ENCODE results near the gene RASA2. TPM values are rescaled to one million over a fixed set of nuclear protein-coding genes. Genes with fewer than 3 reads are reported as not detected.

RASA2 gene
- total and polyA plus RNA-seq, 9 donors, result 8.4 to 13.8 (median 10.6) TPM

GRCh38 chr3:141447383-141447782, 39.4 kb upstream of the RASA2 start:
- H3K27me3 ChIP-seq (ENCODE audit: control insufficient read depth, insufficient read depth, low read length), result no peaks in the 10 kb centered on the region
- 94% methylated on average over 2 of the region's 6 CpGs for WGBS (ENCODE audit: insufficient coverage)
- H3K4me1 ChIP-seq (ENCODE audit: control insufficient read depth, insufficient read depth, low read length), result no peaks in the 10 kb centered on the region
- no peak overlapping the region for H3K4me3 ChIP-seq (ENCODE audit: low read length)
- H3K36me3 ChIP-seq (ENCODE audit: control insufficient read depth, insufficient read depth, low read length), result peaks cover 29% of the 10 kb centered on the region
- no peak for DNase-seq
- H3K9me3 ChIP-seq (replicated peaks; ENCODE audit: control insufficient read depth, low read depth, low read length), result no peaks in the 10 kb centered on the region
- H3K27ac ChIP-seq (ENCODE audit: low read length), result no peak overlapping the region

GRCh38 chr3:141448606-141449220, 38.1 kb upstream of the RASA2 start:
- no peaks in the 10 kb centered on the region for H3K27me3 ChIP-seq (ENCODE audit: control insufficient read depth, insufficient read depth, low read length)
- DNase-seq, result no peak
- H3K4me1 ChIP-seq (ENCODE audit: control insufficient read depth, insufficient read depth, low read length), result no peaks in the 10 kb centered on the region
- no peak overlapping the region for H3K4me3 ChIP-seq (ENCODE audit: low read length)
- H3K9me3 ChIP-seq (replicated peaks; ENCODE audit: control insufficient read depth, low read depth, low read length), result no peaks in the 10 kb centered on the region
- peaks cover 16% of the 10 kb centered on the region for H3K36me3 ChIP-seq (ENCODE audit: control insufficient read depth, insufficient read depth, low read length)
- no CpG with 5 or more reads among the region's 6 CpGs for WGBS (ENCODE audit: insufficient coverage)
- H3K27ac ChIP-seq (ENCODE audit: low read length), result no peak overlapping the region

DNA sequence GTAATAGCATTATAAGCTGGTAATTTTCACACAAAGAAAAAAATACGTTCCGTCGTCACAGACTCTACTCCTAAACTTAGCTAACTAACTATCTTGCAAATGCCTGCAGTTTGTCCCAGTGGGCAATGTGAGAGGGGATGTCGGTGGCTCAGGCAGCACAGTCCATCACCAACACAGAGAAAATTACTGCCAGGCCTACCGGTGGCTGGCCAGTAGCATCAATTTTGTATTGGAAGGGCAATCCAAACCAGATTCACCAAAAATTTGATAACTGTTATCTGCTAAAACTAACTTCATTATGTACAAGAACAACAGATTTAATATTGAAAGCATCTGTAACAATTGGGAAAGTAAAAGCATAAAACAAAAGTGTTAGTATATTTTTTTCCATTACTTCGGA, 37.4 kb upstream of the RASA2 start:
- Histone ChIP-seq H3K36me3 (ENCODE audit: control insufficient read depth, insufficient read depth, low read length) (peaks cover 9% of the 10 kb centered on the region), H3K4me3 (ENCODE audit: low read length) (no peak overlapping the region), H3K4me1 (ENCODE audit: control insufficient read depth, insufficient read depth, low read length) (no peaks in the 10 kb centered on the region), H3K27ac (ENCODE audit: low read length) (no peak overlapping the region), H3K27me3 (ENCODE audit: control insufficient read depth, insufficient read depth, low read length) (no peaks in the 10 kb centered on the region), H3K9me3 (replicated peaks; ENCODE audit: control insufficient read depth, low read depth, low read length) (no peaks in the 10 kb centered on the region)
- DNase-seq, result no peak
- WGBS (ENCODE audit: insufficient coverage), result 88% methylated on average over 1 of the region's 6 CpGs

GRCh38 chr3:141450727-141451375, 36.0 kb upstream of the RASA2 start:
- Histone ChIP-seq H3K9me3 (replicated peaks; ENCODE audit: control insufficient read depth, low read depth, low read length) (no peaks in the 10 kb centered on the region), H3K36me3 (ENCODE audit: control insufficient read depth, insufficient read depth, low read length) (no peaks in the 10 kb centered on the region), H3K27me3 (ENCODE audit: control insufficient read depth, insufficient read depth, low read length) (no peaks in the 10 kb centered on the region), H3K4me3 (ENCODE audit: low read length) (no peak overlapping the region), H3K4me1 (ENCODE audit: control insufficient read depth, insufficient read depth, low read length) (no peaks in the 10 kb centered on the region), H3K27ac (ENCODE audit: low read length) (no peak overlapping the region)
- 67% methylated on average over 8 of the region's 8 CpGs for WGBS (ENCODE audit: insufficient coverage)
- DNase-seq, result no peak

GRCh38 chr3:141452045-141452444, 34.8 kb upstream of the RASA2 start:
- H3K27ac ChIP-seq (ENCODE audit: low read length), result no peak overlapping the region
- H3K4me1 ChIP-seq (ENCODE audit: control insufficient read depth, insufficient read depth, low read length), result no peaks in the 10 kb centered on the region
- H3K27me3 ChIP-seq (ENCODE audit: control insufficient read depth, insufficient read depth, low read length), result no peaks in the 10 kb centered on the region
- H3K36me3 ChIP-seq (ENCODE audit: control insufficient read depth, insufficient read depth, low read length), result no peaks in the 10 kb centered on the region
- no peaks in the 10 kb centered on the region for H3K9me3 ChIP-seq (replicated peaks; ENCODE audit: control insufficient read depth, low read depth, low read length)
- peak; percentile 71 for DNase-seq
- H3K4me3 ChIP-seq (ENCODE audit: low read length), result no peak overlapping the region

DNA sequence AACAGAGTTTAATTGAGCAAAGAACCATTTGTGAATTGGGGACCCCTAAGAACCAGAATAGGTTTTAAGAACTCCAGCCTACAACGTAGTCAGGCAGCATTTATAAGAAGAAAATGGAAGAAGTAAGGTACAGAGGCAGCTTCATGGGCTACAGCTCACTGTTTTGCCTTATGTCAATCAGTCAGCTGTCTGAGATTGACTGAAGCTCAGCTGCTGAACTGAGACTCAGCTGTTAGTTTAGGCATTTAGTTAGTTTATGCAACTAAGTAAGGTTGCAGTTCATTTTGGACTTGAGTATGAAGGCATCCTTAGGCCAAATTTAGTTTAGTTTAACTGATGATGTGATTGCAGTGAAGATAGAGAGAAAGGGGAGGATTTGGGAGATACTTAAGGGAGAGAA, 34.1 kb upstream of the RASA2 start:
- no peaks in the 10 kb centered on the region for H3K9me3 ChIP-seq (replicated peaks; ENCODE audit: control insufficient read depth, low read depth, low read length)
- no peak overlapping the region for H3K4me3 ChIP-seq (ENCODE audit: low read length)
- no peak overlapping the region for H3K27ac ChIP-seq (ENCODE audit: low read length)
- WGBS (ENCODE audit: insufficient coverage), result 89% methylated on average over 1 of the region's 1 CpG
- H3K4me1 ChIP-seq (ENCODE audit: control insufficient read depth, insufficient read depth, low read length), result no peaks in the 10 kb centered on the region
- no peaks in the 10 kb centered on the region for H3K36me3 ChIP-seq (ENCODE audit: control insufficient read depth, insufficient read depth, low read length)
- no peaks in the 10 kb centered on the region for H3K27me3 ChIP-seq (ENCODE audit: control insufficient read depth, insufficient read depth, low read length)
- no peak for DNase-seq

- Histone ChIP-seq H3K27ac (ENCODE audit: low read length) (no peak overlapping the region), H3K27me3 (ENCODE audit: control insufficient read depth, insufficient read depth, low read length) (no peaks in the 10 kb centered on the region), H3K4me1 (ENCODE audit: control insufficient read depth, insufficient read depth, low read length) (no peaks in the 10 kb centered on the region), H3K9me3 (replicated peaks; ENCODE audit: control insufficient read depth, low read depth, low read length) (no peaks in the 10 kb centered on the region), H3K4me3 (ENCODE audit: low read length) (no peak overlapping the region), H3K36me3 (ENCODE audit: control insufficient read depth, insufficient read depth, low read length) (no peaks in the 10 kb centered on the region)
- 100% methylated on average over 1 of the region's 3 CpGs for WGBS (ENCODE audit: insufficient coverage)
- no peak for DNase-seq
Observed at GRCh38 chr3:141454054-141454453, 32.8 kb upstream of the RASA2 start.

DNA sequence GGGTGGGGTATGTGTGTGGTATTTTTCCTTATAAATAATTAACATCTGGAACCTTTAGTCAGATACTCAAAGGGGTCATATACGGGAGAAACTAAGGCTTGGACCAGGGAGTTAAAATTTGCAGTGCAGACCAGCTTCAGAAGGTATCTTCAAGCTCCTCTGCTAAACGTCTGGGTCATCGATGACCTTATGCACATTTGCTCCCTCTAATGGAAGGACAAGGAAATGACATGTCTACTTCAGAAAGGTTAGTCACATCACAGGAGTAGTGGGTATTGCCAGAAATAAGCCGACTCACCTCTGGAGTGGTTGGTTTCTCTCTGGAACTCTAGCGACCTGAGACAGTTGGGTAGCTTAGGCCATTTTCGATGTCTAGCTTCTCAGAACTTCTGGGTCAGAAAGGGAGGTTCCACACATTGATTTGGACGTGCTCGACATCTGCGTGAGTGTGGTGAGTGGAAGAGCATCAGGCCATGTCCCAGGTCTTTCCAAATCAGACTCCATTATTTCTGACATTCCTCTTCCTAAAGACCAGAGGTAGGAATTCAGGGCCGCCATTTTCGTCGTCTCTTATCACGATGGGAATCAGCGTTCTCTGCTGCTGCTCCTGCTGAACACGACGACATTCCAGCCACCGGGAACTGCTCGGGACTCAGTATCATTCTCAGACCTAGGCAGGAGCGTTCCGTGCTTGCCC, 31.8 kb upstream of the RASA2 start:
- no peaks in the 10 kb centered on the region for H3K4me1 ChIP-seq (ENCODE audit: control insufficient read depth, insufficient read depth, low read length)
- H3K36me3 ChIP-seq (ENCODE audit: control insufficient read depth, insufficient read depth, low read length), result no peaks in the 10 kb centered on the region
- H3K9me3 ChIP-seq (replicated peaks; ENCODE audit: control insufficient read depth, low read depth, low read length), result no peaks in the 10 kb centered on the region
- 84% methylated on average over 17 of the region's 20 CpGs for WGBS (ENCODE audit: insufficient coverage)
- peak; percentile 61 for DNase-seq
- no peak overlapping the region for H3K27ac ChIP-seq (ENCODE audit: low read length)
- no peaks in the 10 kb centered on the region for H3K27me3 ChIP-seq (ENCODE audit: control insufficient read depth, insufficient read depth, low read length)
- no peak overlapping the region for H3K4me3 ChIP-seq (ENCODE audit: low read length)

DNA sequence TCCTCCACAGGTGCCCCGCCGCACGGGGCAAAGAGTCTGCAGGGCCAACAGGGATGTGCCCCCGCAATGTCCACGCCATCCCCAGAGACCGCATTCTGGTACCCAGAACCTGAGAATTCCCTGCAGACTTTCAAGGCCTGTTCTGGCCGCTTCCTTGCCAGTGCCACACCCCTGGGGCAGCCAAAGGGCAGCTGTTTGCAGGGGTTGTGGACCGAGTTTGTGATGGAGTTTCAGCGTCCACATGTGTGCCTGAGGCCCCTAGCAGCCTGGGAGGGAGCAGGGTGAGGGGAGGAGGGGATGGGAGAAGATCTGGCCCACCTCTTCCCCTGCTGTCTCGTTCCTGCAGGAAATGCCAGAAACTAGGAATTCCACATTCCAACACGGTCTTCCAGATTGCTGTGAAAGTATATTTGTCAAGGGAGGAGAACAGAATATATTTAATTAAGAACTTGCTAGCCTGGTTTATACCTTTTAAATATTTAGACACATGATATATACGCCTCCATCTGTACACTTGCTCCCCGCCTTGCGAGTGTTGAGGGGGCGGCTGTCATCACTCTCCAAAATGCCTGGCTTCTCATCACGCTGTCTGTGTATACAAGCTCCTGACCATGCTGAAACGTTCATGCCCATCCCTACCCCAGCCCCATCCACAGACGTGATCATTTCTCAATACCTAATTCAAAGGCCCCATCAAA, 31.1 kb upstream of the RASA2 start:
- no peaks in the 10 kb centered on the region for H3K27me3 ChIP-seq (ENCODE audit: control insufficient read depth, insufficient read depth, low read length)
- no peak overlapping the region for H3K4me3 ChIP-seq (ENCODE audit: low read length)
- no peaks in the 10 kb centered on the region for H3K36me3 ChIP-seq (ENCODE audit: control insufficient read depth, insufficient read depth, low read length)
- 73% methylated on average over 14 of the region's 18 CpGs for WGBS (ENCODE audit: insufficient coverage)
- no peaks in the 10 kb centered on the region for H3K4me1 ChIP-seq (ENCODE audit: control insufficient read depth, insufficient read depth, low read length)
- H3K9me3 ChIP-seq (replicated peaks; ENCODE audit: control insufficient read depth, low read depth, low read length), result no peaks in the 10 kb centered on the region
- DNase-seq, result no peak
- no peak overlapping the region for H3K27ac ChIP-seq (ENCODE audit: low read length)

GRCh38 chr3:141456301-141456625, 30.6 kb upstream of the RASA2 start:
- no peaks in the 10 kb centered on the region for H3K36me3 ChIP-seq (ENCODE audit: control insufficient read depth, insufficient read depth, low read length)
- no peaks in the 10 kb centered on the region for H3K27me3 ChIP-seq (ENCODE audit: control insufficient read depth, insufficient read depth, low read length)
- no peaks in the 10 kb centered on the region for H3K9me3 ChIP-seq (replicated peaks; ENCODE audit: control insufficient read depth, low read depth, low read length)
- 76% methylated on average over 10 of the region's 11 CpGs for WGBS (ENCODE audit: insufficient coverage)
- H3K27ac ChIP-seq (ENCODE audit: low read length), result no peak overlapping the region
- peak; percentile 20 for DNase-seq
- no peak overlapping the region for H3K4me3 ChIP-seq (ENCODE audit: low read length)
- H3K4me1 ChIP-seq (ENCODE audit: control insufficient read depth, insufficient read depth, low read length), result no peaks in the 10 kb centered on the region
